Epidermal melanocyte (primary cell): ENCODE measurements around the gene MYMK.

Experiments
- DNase-seq: peaks from one replicate; pipeline ENCODE4 v3.0.0; 2011; ENCODE audit warnings: low spot score; ENCODE audit not compliant: insufficient read length

Gene MYMK

GRCh38 chr9:133470427-133470924, 54.3 kb downstream of the MYMK start:
- DNase-seq = no peak

GRCh38 chr9:133468777-133469421, 55.9 kb downstream of the MYMK start:
- no peak for DNase-seq

- DNase-seq = no peak
Measured at GRCh38 chr9:133468374-133468773, 56.4 kb downstream of the MYMK start.

GRCh38 chr9:133467101-133467500, 57.7 kb downstream of the MYMK start:
- no peak for DNase-seq

GRCh38 chr9:133465984-133466383, 58.8 kb downstream of the MYMK start:
- DNase-seq = no peak

- no peak for DNase-seq
Measured at GRCh38 chr9:133464638-133465037, 60.1 kb downstream of the MYMK start.
